Putamen (tissue), 1 donor: Measurements from ENCODE around the gene ZNF423.

Experiments
- DNase-seq: peaks from one replicate; pipeline ENCODE4 v3.0.0-alpha.2; 2016; ENCODE audit warnings: low spot score

Gene ZNF423

DNA sequence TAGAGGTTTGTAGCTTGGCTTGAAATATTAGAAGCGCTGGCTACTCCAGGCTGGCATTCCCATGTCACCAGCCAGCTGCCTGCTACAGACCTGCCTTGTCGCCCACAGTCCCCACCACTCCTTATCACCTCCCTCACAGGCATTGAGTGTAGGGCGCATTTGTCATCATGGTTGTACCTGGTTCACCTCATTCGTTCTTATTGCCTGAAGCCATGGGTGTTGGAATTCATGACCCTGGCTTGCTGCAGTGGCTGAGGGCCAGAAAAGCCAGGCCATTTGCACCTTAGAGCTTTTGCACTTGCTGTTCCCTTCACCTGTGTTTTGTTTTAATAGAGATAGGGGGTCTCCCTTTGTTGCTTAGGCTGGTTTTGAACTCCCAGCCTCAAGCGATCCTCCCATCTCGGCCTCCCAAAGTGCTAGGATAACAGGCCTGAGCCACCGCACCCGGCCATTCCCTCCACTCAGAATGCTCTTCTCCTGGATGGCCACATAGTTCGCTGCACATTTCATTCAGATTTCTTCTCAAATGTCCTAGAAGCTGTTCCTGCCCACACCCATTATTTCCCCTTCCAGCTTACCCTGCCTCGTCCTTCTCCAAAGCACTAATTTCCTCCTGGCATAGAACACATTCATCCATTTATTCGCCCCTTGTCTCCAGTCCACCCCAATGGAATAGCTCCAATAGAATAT lies 384.7 kb downstream of the ZNF423 start:
- no peak for DNase-seq

DNA sequence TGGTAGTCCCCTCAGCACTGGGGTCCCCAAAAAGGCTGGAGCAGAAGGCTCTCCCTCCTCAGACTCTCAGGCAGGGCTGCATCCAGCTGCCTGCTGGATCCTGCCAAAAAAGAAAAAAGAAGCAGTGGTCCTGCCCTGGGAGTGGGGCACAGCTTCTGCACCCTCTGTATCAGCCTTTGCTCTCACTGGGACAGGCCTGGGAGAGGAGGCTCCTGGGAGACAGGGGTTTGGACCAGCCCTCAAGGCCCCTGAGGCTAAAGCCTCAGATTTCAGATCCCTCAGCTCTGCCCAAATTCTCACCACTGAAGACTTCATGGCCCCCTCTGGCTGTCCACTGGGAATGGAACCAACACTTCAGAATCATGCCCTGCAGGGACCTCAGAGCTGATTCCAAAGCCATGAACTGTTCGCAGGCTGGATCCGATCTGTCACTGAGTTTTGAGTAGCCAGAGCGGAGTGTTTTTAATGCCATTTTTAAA lies 385.4 kb downstream of the ZNF423 start:
- no peak for DNase-seq

DNA sequence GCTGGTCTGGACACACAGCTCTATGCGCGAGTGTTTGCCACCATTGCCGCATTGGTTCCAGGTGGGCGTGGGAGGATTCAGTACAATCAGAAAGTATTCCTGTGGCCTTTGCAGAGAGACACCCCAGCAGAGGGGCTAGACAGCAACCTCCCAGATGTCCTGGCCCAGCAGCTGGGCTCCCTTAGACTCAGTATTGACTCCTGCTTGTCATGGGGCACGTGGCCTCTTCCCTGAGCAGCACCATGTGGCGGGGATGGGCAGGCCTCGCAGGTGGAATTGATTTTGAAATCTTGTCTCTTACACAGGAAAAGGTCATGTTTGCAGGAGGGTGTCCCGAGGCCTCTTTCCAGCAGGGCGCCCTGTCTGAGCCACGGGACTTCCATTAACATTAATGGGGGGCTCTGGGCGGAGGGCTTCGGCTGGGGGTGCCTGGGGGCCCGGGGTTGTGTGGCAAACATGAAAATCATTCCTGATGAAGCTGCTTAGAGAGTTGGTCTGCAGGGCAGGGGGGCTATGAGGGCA lies 385.9 kb downstream of the ZNF423 start:
- DNase-seq, result no peak

DNA sequence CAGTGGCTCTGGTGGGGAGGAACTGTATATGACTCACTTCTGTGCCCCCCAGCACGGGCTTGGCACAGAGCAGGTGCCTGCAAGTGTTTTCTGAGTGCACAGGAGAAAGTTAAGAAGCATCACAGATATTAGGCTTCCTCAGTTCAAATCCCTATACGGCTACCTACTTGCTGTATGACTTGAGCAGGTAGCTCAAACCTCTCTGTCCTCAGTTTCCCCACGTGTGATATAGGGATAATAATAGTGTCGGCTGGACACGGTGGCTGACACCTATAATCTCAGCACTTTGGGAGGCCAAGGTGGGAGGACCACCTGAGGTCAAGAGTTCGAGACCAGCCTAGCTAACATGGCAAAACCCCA lies 386.6 kb downstream of the ZNF423 start:
- DNase-seq, result no peak

DNA sequence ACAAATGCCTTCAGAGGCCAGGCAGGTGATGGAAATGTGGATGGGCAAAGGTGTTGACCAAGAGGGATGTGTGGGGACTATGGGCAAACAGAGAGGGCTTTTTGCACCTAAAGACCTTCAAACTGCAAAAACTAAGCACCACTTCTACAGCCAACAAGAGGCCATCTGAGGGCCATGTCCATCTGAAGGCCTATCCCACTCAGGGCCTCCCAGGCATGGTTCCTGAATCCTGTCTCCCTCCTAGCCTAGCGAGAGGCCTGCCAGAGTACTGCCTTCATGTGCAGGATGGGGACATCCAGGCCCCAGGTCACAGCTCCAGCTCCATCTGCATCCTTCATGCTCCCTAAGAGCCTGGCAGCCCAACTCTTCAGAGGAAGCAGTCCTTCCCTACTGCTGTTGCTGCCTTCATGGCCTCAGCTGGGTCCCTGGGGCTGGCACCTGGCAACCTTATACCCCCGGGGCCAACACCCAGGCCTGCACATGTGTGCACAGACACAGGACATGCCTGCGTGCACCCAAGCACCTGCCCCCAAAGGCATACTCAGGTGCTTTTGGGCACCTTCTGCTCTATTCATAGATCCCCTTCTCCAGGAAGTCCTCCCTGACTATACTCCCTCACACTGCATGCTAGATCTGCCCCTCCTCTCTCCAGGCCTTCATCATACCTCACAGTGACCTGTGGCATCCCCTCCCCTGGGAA lies 387.2 kb downstream of the ZNF423 start:
- DNase-seq, result no peak

DNA sequence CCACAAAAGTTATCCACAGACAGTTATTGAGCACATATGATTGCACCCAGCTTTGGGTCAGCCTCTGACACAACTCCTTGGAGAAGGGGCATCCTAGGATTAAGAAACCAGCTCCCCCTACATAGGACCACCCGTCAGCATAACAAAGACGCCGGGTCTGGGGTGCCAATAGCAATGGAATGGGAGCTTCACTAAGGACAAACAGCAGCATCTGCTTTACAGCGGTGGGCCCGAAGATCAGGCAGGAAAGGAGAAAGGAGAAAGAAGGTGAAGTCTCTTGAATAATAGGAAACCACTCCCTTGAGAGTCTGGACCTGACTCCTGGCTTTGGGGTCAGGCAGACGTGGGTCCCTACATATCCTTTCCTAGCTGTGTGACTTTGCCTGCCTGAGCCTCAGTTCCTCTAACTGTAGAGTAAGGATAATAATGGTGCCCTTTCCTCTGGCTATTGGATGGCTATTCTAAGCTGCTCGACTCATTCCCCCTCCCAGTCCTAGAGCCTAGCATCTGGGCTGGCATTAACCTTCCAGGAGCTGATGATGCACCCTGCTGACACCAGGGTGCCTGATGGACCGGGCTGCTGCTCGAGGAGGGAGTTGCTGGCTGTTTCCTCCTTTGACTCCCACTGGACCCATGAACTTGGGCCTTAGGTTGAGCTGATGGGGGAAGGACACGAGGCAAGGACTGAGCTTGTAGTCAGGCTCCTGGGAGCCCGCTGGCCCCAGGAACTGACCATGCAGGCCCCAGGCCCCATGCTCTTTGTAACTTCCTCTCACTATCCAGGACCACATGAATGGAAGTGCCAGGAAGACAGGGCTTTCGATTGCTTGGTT lies 388.2 kb downstream of the ZNF423 start:
- DNase-seq, result no peak

DNA sequence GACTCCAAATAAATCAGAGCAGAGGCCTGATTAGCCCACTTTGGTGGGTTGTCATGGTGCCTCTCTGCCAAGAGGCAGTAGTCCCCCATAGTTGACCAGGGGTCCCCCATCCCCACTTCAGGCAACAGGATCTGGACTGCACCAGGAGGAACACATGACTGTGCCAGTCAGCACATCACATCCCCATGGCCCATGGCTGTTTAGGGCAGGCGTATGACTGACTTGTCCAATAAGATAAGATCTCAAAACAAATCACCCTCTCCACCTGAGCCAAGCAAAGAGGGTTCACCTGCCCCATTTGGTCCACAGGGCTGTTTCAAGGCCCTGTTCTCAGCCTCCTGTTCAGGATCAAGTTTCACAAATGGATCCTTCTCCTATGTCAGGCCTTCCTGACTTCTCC lies 389.0 kb downstream of the ZNF423 start:
- DNase-seq, result no peak

DNA sequence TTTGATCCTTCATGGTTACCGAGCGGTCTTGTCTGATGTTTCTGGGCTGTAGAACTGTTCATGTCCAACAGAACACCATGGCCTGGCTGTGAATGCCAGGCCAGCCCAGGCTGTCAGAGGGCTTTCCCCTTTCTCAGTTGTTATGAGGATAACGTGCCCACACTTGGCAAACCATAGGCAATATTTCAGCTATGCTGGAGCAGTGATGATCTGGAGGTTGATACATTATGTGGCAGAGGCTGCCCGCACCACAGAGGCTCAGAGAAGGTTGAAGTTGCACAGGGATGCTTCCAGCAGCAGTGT lies 389.4 kb downstream of the ZNF423 start:
- no peak for DNase-seq

DNA sequence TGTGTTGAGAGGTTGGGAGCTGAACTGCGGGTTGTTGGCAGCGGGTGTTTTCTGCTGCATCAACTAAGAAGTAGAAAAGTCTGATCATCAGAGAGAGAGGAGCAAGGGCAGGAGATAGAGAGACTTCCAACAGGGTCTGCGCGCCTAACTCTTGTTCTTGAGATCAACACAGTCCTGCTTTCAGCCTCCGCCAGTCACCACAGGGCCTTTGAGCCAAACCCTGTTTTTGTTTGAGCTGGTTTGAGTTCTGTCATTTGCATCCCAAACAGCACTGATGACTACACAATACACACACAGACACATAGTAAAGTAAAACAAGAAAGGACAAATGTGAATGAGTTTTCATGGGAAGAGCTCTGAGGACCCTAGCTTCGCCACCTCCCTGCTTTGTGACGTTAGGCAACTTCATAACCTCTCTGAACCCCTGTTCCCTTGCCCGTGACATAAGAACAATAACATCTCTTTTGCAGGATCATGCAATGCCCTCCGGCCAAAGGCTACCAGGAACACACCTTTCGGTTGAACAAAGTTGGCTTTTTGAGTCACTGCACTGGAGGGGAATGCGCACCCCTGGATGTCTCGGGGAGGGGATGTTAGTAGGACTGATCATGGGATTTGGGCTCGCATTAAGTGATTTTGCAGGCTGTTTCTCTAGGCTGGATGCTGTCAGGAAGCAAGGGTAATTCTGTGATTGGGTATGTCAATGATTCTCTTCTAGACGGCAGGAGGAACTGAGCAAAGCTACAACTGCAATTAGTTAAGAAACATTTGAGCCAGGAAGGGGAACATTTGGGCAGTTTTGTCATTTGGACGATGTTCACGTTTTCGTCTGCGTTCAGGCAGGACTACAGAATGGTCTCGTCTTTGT lies 390.0 kb downstream of the ZNF423 start:
- no peak for DNase-seq

DNA sequence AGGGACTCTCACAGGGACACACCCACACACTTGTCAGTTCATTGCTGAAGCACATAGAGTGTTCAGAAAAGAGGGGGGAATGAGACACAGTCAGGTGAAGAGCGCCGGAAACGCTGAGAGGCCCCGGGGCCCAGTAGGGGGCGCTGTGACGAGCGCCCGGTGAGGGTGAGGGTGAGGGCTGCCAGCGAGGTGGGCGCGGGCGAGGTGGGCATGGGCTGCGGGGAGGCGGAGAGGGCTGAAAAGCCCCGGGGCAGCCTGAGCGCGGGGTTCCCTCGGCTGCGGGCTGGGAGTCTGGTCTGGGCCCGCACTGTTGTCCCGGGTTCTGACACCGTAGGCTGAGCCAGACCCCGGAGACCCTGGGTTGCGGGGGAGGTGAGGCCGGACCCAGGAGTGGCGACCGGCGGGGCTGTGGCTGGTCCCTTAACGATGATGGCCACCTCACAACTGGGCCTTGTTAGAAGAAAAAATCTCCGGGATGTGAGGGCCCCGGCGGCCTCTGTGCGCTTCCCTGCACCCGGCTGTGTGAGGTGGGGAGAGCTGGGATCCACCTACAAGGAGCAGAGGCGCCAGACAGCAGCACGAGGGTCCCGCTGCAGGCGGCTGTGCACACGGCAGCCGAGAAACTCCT lies 390.9 kb downstream of the ZNF423 start:
- no peak for DNase-seq

DNA sequence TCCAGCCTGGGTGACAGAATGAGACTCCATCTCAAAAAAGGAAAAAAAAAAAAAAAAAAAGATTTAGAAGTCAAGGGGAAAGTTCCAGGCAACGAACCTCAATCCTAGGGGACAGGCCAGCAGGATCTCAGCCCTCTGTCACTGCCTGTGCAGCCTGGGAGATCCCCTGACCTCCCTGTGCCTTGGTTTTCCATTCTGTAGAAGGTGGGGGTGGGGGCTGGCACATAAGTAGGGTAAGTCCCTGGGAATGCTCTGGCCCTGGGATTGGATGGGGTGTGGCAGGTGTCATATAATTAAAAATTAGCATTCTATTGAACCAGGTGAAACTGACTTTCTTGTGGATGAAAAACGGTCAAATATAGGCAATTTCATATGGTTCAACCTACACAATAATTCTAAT lies 391.8 kb downstream of the ZNF423 start:
- DNase-seq, result no peak

DNA sequence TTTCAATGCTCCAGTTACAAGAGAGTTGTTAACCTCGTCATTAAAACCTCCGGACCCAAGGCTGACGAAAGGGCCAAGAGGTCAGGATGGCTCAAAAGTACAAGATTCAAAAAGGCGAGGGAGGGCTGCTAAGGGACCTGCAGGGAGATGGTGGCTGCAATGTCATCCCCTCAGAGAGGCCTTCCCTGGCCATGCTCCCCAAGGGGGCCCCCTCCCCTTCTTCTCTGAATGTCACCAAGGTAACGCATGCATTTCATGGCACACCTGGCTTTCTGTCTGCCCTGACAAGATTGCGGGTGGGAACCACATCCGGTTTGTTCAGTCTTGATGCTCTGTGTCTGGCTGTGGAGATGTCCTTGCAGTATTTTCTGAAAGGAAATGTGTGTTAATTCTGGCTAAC lies 392.4 kb downstream of the ZNF423 start:
- no peak for DNase-seq

DNA sequence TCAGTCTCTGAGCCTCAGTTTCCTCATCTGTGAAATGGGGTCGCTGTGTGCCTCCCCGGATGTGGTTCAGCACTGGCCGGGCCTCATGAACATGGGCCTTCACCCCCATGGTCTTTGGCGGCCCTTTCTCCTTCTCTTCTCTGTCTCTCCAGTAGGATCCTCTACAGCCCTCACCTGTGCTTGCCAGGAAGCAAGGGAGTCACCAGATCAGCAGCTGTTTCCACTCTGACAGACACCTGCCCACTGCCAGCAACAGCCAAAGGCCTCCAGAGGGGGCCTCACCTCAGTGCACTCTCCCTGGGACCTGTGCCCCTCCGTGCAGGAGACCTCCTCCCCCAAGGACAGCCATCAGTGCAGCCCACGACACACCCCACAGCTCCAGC lies 392.9 kb downstream of the ZNF423 start:
- DNase-seq, result no peak

DNA sequence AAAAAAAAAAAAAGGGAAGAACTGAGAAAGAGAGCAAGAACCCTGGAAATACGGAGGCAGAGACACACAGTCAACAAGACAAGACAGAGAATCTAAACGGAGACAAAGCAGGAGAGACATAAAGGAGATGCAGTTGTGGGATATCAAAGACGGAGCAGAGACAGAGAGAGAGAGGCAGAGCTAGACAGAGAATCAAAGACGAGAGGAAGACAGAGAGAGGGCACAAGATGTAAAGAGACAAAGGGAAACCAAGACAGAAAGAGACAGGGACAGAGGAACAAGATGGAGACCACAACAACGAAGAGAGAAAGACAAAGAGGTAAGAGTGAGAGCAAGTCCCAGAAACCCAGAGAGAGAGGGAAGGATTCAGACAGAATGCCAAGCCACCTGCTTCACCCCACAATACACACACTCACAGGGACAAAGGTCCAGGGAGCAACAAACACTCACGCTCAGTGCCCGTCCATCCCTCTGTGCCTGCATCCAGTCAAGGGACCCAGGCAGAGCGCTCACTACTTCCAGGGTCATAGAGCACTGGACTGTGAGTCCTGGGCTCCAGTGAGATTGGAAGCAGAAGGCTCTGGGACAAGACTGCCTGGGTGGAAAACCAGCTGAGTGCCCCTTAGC lies 393.4 kb downstream of the ZNF423 start:
- no peak for DNase-seq

DNA sequence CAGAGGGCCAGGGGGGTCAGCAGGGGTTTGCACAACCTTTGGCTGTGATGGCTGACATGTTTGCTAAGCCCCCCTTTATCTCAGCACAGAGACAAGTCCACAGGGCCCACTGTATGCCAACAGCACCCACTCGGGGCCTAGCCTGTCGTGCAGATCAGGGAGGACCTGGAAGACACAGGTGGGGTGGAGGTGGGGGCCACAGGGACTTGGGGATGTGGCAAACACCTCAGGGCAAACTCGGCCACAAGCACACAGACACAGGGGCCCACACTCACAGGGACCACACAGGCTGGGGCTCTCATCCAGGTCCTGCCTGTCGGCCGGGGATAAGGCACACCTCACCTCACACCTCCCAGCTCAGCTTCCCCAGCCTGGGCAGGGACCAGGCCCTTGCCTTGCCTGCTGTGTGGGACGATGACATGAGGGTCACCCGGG lies 394.4 kb downstream of the ZNF423 start:
- no peak for DNase-seq

DNA sequence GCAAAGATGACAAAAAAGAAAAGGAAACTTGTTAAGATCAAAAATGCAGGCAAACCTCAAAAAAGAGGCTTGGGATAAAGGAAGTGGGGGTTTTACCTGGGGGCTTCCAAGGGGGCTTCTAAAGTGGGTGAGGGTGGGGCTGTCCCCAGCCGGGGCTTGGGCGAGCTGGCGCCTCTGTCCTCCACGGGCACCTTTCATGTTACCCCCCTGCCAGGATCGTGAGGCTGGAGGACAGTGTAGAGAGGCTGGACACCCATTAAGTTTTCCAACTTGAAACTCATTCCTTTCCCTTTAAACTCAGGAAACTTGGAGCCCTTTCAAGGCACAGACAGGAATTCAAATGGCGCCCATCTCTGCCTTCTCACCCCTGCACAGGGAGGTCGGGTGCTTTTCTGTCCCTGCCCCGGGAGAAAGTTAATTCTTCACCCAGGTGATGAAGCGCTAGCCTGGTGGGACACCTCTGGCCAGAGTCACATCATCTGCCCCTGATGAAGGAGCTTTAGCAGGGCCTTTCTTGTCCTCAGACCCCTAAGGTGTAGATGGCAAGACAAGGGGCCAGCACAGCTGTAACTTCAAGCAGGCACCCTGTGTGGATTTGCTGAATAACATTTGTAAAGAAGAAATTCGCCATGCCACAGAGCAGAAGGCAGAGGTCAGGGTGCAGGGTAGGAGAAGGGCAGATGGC lies 395.0 kb downstream of the ZNF423 start:
- DNase-seq, result no peak

DNA sequence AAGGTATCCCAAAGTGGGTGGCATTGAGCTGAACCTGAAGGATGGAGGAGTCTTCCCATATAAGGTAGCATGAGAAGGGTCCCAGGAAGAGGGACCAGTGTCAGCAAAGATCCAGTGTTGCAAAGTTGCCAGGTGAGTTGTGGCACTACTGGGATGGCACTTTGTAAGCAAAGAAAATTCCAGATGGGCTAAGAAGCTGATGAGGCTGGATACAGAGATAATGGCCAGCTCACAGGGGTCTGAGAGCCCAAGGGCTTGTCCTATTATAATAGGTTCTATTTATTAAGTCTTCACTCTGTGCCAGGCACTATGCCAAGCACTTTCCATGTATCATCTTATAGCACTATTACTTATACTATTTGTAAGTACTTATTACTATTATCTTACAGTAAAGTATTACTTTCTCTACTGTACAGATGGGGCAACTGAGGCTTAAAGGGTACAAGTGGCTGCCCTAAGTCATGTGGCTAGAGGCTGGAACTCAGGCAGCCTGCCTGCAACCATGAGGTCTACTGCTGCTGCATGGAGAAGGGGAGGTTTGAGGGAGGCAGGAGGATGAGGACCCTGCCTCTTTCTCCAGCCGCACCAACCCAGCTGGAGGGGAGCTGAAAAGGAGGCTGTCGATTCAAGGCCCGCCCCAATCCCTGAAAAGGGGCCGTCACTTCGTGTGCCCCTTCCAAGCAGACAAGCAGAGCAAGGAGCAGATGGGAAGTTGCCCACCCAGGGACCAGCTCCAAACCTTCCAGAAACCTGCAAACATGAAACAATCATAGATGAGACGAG lies 395.8 kb downstream of the ZNF423 start:
- DNase-seq, result no peak

DNA sequence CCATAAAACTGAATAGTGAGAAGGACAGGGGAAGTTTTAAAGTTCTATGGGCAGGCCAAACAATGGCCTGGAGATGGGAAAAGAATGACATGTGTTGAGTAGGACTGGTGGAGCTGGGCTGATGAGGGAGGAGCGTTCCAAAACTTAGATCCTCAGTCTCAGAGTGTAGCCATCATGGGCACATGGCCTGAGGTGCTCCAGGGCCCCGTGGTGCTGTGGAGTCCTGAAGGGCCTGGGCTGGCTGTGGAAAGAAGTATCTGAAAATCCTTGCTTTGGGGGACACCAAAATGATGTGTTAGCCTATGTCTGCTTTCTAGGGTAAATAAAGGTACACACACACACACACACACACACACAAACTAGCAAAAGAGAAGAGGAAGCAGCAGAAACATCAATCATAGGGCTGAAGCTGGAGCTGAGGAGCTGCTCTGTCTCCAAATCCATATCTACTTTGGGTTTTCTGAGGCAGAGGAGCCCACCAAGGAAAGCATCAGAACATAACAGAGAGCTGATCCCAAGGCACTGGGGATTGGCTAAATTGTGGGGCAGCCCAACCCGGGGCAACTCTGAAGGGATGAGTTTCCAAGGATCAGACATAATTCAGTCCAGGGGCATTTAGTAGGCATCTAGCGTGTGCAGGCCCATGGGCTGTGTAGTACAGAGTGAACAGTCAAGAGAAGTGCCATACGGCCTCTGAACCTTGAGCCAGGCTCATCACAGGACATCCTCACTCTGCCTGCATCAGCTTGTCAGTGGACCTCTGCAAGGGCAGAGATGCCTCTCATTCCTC lies 397.1 kb downstream of the ZNF423 start:
- no peak for DNase-seq

DNA sequence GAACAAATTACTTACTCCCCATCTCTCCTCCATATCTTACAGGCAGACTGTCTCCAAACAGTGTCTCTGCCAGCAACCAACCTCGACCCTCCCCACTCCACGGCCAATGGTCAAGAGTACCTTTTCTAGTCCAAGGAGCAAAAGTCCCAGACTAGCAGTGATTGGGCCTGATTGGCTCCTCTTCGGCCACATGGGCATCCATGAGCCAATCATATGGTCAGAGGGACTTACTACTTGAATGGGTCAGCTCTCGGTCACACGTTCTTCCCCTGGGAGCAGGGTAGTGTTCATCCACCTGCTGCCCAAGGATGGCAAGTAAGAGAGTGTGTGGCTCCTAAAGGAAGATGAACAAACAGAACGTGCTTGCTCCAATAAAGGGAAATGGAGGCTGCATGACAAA lies 397.7 kb downstream of the ZNF423 start:
- no peak for DNase-seq
